ENCODE measurements around the gene STAG1. TPM values are rescaled to one million over a fixed set of nuclear protein-coding genes. Genes with fewer than 3 reads are reported as not detected.

STAG1 gene
- total and polyA plus RNA-seq, 2 experiments from 2014 or later, result 9.0 to 21.9 TPM

GRCh38 chr3:136637176-136637575 lies 115.0 kb downstream of the STAG1 start (continued):
- no peak for TF ChIP-seq ETS1 (IDR thresholded peaks at IDR 0.05)

- Histone ChIP-seq H3K4me1 (ENCODE audit: insufficient read depth) (peaks cover 11% of the 10 kb centered on the region; the same call in 1 of the 2 replicates), H3K79me2 (replicated peaks; ENCODE audit: insufficient read depth) (peaks cover 85% of the 10 kb centered on the region), H2AFZ (no peak overlapping the region), H3K4me2 (no peak overlapping the region), H3K4me3 (no peak overlapping the region), H3K36me3 (ENCODE audit: insufficient read depth) (no peaks in the 10 kb centered on the region), H4K20me1 (replicated peaks; ENCODE audit: insufficient read depth) (no peaks in the 10 kb centered on the region), H3K27ac (ENCODE audit: low read depth) (no peak overlapping the region), H3K27me3 (ENCODE audit: insufficient read depth) (no peaks in the 10 kb centered on the region), H3F3A (replicated peaks; ENCODE audit: low read depth) (no peaks in the 10 kb centered on the region), H3K9me2 (ENCODE audit: insufficient read depth) (no peaks in the 10 kb centered on the region)
- Mint-ChIP-seq H3K27ac (no peak overlapping the region), H3K4me1 (peaks cover 21% of the 10 kb centered on the region), H3K4me3 (no peak overlapping the region), H3K27me3 (ENCODE audit: insufficient read depth, low read depth, poor library complexity) (no peaks in the 10 kb centered on the region), H3K9me3 (no peaks in the 10 kb centered on the region), H3K36me3 (ENCODE audit: low read depth) (no peaks in the 10 kb centered on the region)
- TF ChIP-seq EZH2phosphoT487 (IDR thresholded peaks at IDR 0.05; ENCODE audit: unreplicated experiment), result no peak
- DNase-seq (ENCODE audit: low spot score), result no peak
- no peak for ATAC-seq
These were observed 117.4 kb downstream of the STAG1 start for GRCh38 chr3:136634821-136635220.

- no peak overlapping the region for H3K4me2 ChIP-seq
- peaks cover 4% of the 10 kb centered on the region; the same call in 1 of the 3 replicates for H3K36me3 Mint-ChIP-seq (ENCODE audit: low read depth)
- no peak overlapping the region for H2AFZ ChIP-seq
- peaks cover 11% of the 10 kb centered on the region; the same call in 1 of the 2 replicates for H3K4me1 ChIP-seq (ENCODE audit: insufficient read depth)
- H3K4me3 Mint-ChIP-seq, result no peak overlapping the region
- H3K27me3 ChIP-seq (ENCODE audit: insufficient read depth), result no peaks in the 10 kb centered on the region
- ATAC-seq (peak; percentile 25; the same call in 1 of the 3 replicates), DNase-seq (ENCODE audit: low spot score) (no peak)
- no peaks in the 10 kb centered on the region for H3F3A ChIP-seq (replicated peaks; ENCODE audit: low read depth)
- no peaks in the 10 kb centered on the region for H4K20me1 ChIP-seq (replicated peaks; ENCODE audit: insufficient read depth)
- H3K9me3 Mint-ChIP-seq, result no peaks in the 10 kb centered on the region
- no peaks in the 10 kb centered on the region for H3K27me3 Mint-ChIP-seq (ENCODE audit: insufficient read depth, low read depth, poor library complexity)
- H3K79me2 ChIP-seq (replicated peaks; ENCODE audit: insufficient read depth), result peaks cover 81% of the 10 kb centered on the region
- H3K4me1 Mint-ChIP-seq, result peaks cover 21% of the 10 kb centered on the region
- no peak overlapping the region for H3K4me3 ChIP-seq
- no peaks in the 10 kb centered on the region for H3K9me2 ChIP-seq (ENCODE audit: insufficient read depth)
- H3K27ac Mint-ChIP-seq, result no peak overlapping the region; the same call in 1 of the 2 replicates
- no peaks in the 10 kb centered on the region for H3K36me3 ChIP-seq (ENCODE audit: insufficient read depth)
- H3K27ac ChIP-seq (ENCODE audit: low read depth), result no peak overlapping the region
- TF ChIP-seq ZNF331 (CRISPR knock-in tag; IDR thresholded peaks at IDR 0.05; ENCODE audit: low read depth) (no peak), EZH2phosphoT487 (IDR thresholded peaks at IDR 0.05; ENCODE audit: unreplicated experiment) (no peak), ETS1 (IDR thresholded peaks at IDR 0.05) (no peak), NANOG (IDR thresholded peaks at IDR 0.05; ENCODE audit: borderline replicate concordance) (no peak), ZNF114 (CRISPR knock-in tag; IDR thresholded peaks at IDR 0.05) (no peak), STAT1 (IDR thresholded peaks at IDR 0.05; ENCODE audit: unreplicated experiment) (no peak), JUNB (IDR thresholded peaks at IDR 0.05; ENCODE audit: unreplicated experiment) (no peak), POLR2AphosphoS5 (IDR thresholded peaks at IDR 0.05; ENCODE audit: low read depth) (no peak)
- TF ChIP-seq, protein P1, sequence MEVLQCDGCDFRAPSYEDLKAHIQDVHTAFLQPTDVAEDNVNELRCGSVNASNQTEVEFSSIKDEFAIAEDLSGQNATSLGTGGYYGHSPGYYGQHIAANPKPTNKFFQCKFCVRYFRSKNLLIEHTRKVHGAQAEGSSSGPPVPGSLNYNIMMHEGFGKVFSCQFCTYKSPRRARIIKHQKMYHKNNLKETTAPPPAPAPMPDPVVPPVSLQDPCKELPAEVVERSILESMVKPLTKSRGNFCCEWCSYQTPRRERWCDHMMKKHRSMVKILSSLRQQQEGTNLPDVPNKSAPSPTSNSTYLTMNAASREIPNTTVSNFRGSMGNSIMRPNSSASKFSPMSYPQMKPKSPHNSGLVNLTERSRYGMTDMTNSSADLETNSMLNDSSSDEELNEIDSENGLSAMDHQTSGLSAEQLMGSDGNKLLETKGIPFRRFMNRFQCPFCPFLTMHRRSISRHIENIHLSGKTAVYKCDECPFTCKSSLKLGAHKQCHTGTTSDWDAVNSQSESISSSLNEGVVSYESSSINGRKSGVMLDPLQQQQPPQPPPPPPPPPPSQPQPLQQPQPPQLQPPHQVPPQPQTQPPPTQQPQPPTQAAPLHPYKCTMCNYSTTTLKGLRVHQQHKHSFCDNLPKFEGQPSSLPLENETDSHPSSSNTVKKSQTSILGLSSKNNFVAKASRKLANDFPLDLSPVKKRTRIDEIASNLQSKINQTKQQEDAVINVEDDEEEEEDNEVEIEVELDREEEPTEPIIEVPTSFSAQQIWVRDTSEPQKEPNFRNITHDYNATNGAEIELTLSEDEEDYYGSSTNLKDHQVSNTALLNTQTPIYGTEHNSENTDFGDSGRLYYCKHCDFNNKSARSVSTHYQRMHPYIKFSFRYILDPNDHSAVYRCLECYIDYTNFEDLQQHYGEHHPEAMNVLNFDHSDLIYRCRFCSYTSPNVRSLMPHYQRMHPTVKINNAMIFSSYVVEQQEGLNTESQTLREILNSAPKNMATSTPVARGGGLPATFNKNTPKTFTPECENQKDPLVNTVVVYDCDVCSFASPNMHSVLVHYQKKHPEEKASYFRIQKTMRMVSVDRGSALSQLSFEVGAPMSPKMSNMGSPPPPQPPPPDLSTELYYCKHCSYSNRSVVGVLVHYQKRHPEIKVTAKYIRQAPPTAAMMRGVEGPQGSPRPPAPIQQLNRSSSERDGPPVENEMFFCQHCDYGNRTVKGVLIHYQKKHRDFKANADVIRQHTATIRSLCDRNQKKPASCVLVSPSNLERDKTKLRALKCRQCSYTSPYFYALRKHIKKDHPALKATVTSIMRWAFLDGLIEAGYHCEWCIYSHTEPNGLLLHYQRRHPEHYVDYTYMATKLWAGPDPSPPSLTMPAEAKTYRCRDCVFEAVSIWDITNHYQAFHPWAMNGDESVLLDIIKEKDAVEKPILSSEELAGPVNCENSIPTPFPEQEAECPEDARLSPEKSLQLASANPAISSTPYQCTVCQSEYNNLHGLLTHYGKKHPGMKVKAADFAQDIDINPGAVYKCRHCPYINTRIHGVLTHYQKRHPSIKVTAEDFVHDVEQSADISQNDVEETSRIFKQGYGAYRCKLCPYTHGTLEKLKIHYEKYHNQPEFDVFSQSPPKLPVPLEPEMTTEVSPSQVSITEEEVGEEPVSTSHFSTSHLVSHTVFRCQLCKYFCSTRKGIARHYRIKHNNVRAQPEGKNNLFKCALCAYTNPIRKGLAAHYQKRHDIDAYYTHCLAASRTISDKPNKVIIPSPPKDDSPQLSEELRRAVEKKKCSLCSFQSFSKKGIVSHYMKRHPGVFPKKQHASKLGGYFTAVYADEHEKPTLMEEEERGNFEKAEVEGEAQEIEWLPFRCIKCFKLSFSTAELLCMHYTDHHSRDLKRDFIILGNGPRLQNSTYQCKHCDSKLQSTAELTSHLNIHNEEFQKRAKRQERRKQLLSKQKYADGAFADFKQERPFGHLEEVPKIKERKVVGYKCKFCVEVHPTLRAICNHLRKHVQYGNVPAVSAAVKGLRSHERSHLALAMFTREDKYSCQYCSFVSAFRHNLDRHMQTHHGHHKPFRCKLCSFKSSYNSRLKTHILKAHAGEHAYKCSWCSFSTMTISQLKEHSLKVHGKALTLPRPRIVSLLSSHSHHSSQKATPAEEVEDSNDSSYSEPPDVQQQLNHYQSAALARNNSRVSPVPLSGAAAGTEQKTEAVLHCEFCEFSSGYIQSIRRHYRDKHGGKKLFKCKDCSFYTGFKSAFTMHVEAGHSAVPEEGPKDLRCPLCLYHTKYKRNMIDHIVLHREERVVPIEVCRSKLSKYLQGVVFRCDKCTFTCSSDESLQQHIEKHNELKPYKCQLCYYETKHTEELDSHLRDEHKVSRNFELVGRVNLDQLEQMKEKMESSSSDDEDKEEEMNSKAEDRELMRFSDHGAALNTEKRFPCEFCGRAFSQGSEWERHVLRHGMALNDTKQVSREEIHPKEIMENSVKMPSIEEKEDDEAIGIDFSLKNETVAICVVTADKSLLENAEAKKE (CRISPR knock-in tag; IDR thresholded peaks at IDR 0.05), result no peak
These were observed 119.5 kb downstream of the STAG1 start for GRCh38 chr3:136632625-136633081.
